GM21515 (cell line): ENCODE measurements around the gene CFAP46.
"Not testable (repeated sequence)": the region's sequence is repeated elsewhere in the genome, so short reads cannot be mapped to it uniquely, and the experiment has no call there.

Source experiments
- ATAC-seq: cut with Tn5 transposase; IDR thresholded peaks from one replicate; pipeline ENCODE4 v1.9.1; 2021; ENCODE audit not compliant: unreplicated experiment

Gene CFAP46

GRCh38 chr10:132979491-132980425 is 37.4 kb upstream of the CFAP46 start:
- ATAC-seq, result no peak

- no peak for ATAC-seq
Measured at GRCh38 chr10:132978542-132978941, 36.2 kb upstream of the CFAP46 start.

GRCh38 chr10:132977807-132978206 is 35.4 kb upstream of the CFAP46 start:
- no peak for ATAC-seq

- no peak for ATAC-seq
Measured at GRCh38 chr10:132977076-132977475, 34.7 kb upstream of the CFAP46 start.

- ATAC-seq, result no peak
Measured at GRCh38 chr10:132975831-132976682, 33.7 kb upstream of the CFAP46 start.

- ATAC-seq, result no peak
Measured at GRCh38 chr10:132974886-132975830, 32.8 kb upstream of the CFAP46 start.

- no peak for ATAC-seq
Measured at GRCh38 chr10:132974249-132974796, 32.0 kb upstream of the CFAP46 start.

GRCh38 chr10:132973903-132974241 is 31.5 kb upstream of the CFAP46 start:
- ATAC-seq, result no peak

- no peak for ATAC-seq
Measured at GRCh38 chr10:132972986-132973902, 30.9 kb upstream of the CFAP46 start.

GRCh38 chr10:132972149-132972985 is 30.0 kb upstream of the CFAP46 start:
- ATAC-seq, result no peak

- no peak for ATAC-seq
Measured at GRCh38 chr10:132971448-132972148, 29.2 kb upstream of the CFAP46 start.

GRCh38 chr10:132970641-132971438 is 28.5 kb upstream of the CFAP46 start:
- ATAC-seq, result no peak

- no peak for ATAC-seq
Measured at GRCh38 chr10:132967540-132967939, 25.2 kb upstream of the CFAP46 start.

- ATAC-seq, result no peak
Measured at GRCh38 chr10:132965411-132966057, 23.2 kb upstream of the CFAP46 start.

GRCh38 chr10:132964707-132965410 is 22.5 kb upstream of the CFAP46 start:
- not testable (repeated sequence) for ATAC-seq

- no peak for ATAC-seq
Measured at GRCh38 chr10:132964231-132964630, 21.9 kb upstream of the CFAP46 start.
